GM19397 (cell line): ENCODE results near the gene SDF2L1.

Experiments used
- ATAC-seq: cut with Tn5 transposase; IDR thresholded peaks from one replicate; pipeline ENCODE4 v1.9.1; 2021; ENCODE audit warnings: mild to moderate bottlenecking, moderate library complexity; ENCODE audit not compliant: unreplicated experiment

The SDF2L1 gene

GRCh38 chr22:21622011-21622918 lies 19.8 kb upstream of the SDF2L1 start:
- no peak for ATAC-seq

DNA sequence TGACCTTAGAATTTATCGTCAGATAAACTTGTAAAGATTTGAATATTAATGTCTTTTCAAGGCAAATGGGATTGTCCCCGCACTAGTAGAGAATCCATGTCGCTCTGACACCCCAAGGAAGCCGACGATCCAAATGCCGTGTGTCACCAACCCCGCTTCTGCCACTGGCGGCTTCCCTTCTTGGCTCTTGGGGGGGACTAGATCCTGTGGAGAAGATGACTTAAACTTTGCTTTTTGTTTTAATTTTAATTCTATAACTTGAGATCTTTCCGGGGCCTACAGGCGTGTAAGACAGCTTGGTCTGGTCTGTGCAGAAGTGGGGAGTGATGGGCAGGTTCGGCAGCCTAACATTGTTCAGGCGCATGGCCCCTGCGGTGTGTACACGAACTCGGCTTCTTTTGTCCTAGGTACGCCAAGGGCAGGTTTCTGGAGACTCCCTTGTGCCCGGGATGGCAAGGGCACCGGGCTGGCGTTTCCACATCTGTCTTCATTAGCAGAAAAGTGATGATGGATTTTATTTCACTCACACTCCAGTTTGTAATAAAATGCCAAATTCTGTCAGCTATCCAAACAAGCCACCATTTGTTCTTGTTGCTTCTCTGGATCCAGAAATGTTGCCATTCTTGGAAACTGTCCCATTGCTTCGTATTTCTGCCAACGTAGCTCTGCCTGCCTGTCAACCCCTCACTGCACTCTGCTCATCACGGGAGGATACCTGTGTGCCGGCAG lies 19.0 kb upstream of the SDF2L1 start:
- no peak for ATAC-seq

- ATAC-seq: no peak
Measured at GRCh38 chr22:21623648-21623970, 18.5 kb upstream of the SDF2L1 start.

GRCh38 chr22:21624120-21624879 lies 17.8 kb upstream of the SDF2L1 start:
- no peak for ATAC-seq

GRCh38 chr22:21624880-21625791 lies 17.0 kb upstream of the SDF2L1 start:
- no peak for ATAC-seq

DNA sequence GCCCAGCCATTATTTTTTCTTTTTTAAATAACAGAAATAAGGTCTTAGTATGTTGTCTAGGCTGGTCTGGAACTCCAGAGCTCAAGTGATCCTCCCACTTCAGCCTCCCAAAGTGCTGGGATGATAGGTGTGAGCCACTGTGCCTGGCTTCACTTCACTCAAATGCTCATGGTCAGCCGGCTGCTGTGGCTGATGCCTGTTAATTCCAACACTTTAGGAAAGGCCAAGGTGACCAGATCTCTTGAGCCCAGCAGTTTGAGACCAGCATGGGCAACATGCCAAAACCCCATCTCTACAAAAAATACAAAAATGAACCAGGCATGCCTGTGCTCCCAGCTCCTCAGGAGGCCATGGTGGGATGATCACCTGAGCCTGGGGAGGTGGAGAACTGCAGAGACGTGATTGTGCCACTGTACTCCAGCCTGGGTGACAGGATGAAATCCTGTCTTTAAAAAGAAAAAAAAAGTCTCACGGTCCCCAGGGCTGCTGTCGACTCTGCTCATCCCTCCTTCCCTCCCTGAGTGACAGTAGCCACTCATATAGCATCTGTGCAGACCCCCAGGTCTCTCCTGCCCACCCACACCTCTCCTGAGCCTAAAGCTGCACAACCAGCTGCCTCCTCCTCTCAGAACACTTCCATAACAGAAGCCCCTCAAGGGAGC lies 15.9 kb upstream of the SDF2L1 start:
- no peak for ATAC-seq

DNA sequence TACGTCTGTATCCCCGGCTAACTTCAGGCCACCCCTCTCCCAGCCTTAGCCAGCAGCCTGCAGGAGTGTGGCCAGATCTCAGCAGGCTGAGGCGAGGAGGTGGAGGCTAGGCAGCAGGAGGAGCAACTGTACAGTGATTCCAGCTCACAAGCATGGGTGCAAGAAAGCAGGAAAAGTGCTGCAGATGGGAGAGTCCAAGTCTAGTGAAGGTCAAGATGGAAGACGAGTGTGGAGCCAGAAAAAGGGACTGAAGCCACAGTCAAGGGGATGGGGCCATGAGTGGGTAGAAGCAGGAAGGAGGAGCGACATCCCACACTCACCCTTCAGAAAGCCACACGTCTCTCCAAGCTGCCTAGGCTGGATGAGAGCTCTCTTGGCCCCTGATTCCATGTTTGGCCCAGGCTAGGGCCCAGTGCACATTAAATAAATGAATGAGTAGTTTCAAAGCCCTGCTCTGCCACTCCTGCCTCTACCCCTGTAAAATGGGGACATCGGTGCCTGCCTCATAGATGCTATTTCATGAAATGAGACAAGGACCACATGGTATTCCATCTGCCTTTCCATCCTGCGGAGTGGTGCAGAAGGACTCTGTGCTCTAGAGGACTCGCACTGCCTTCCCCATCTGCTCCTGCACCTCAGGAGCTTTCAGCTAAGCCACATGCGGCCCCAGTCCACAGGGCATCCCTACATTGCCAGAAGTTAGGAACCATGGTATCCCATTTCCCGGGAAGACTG lies 15.2 kb upstream of the SDF2L1 start:
- no peak for ATAC-seq

- no peak for ATAC-seq
Measured at GRCh38 chr22:21628386-21629254, 13.5 kb upstream of the SDF2L1 start.

- peak; percentile 76 for ATAC-seq
Measured at GRCh38 chr22:21629255-21630149, 12.6 kb upstream of the SDF2L1 start, which contains the start of gene YDJC. Gene YDJC, minus strand, starts transcription at chr22:21630022. Its CDS starts 8 bp downstream, at chr22:21630014.

DNA sequence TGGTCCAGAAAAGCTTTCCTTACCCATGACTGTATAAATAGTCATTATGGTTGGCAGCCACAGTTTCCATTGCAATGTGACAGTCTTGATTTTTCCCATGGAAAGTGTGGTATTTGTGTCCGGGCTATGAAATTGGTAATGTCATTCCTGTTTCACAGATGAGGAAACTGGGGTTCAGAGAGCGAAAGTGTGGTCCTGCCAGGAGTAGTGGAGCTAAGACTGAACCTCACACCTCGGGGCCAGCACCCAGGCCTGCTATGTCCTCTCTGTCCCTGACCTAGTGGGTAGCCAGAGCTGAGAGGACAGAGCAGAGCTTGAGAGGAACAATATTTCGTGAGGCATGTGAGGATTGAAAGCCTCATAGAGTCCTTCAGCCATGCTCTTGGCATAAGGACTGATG lies 11.1 kb upstream of the SDF2L1 start:
- ATAC-seq: no peak

- ATAC-seq: no peak
Measured at GRCh38 chr22:21632237-21632895, 9.7 kb upstream of the SDF2L1 start, which contains the start of gene CCDC116. Gene CCDC116, plus strand, starts transcription at chr22:21632760. Its CDS starts 422 bp downstream, at chr22:21633182.

GRCh38 chr22:21632931-21633330 lies 9.2 kb upstream of the SDF2L1 start:
- ATAC-seq: no peak

- no peak for ATAC-seq
Measured at GRCh38 chr22:21633481-21633880, 8.6 kb upstream of the SDF2L1 start.

- ATAC-seq: no peak
Measured at GRCh38 chr22:21634081-21634480, 8.0 kb upstream of the SDF2L1 start.

DNA sequence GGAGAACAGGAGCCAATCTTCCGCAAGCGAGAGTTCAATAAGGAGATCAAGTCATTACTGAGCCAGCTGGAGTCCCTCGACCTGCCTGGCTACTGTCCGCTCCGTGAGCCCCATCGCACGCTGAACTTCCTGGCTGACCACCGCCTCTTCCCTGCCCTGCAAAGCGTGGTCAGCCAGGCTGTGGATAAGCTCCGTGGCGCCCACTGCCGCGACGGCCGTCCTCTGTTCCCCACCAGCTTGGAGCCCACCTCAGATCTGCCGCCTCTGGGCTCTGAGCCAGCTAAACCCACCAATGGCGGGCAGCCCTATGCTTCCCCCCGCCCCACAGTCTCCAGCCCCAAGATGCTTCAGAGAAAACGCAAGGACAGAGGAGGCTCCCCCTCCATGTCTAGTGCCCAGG lies 7.3 kb upstream of the SDF2L1 start:
- no peak for ATAC-seq

- no peak for ATAC-seq
Measured at GRCh38 chr22:21635771-21636510, 6.2 kb upstream of the SDF2L1 start.
